HG03159 (cell line): ENCODE results near the gene MR1.

Experiments
- ATAC-seq: cut with Tn5 transposase; IDR thresholded peaks from one replicate; pipeline ENCODE4 v1.9.1; 2021; ENCODE audit warnings: mild to moderate bottlenecking, moderate library complexity; ENCODE audit not compliant: unreplicated experiment

MR1 gene

GRCh38 chr1:181033799-181034451, at the start of gene MR1:
Gene MR1 (plus strand): TSS chr1:181033983. CDS start chr1:181034008, 25 bp downstream.
- peak; percentile 94 for ATAC-seq

GRCh38 chr1:180988253-180988752, 45.5 kb upstream of the MR1 start:
- no peak for ATAC-seq

GRCh38 chr1:180994262-180994661, 39.5 kb upstream of the MR1 start:
- ATAC-seq: no peak

- ATAC-seq: no peak
These were observed 35.8 kb upstream of the MR1 start for GRCh38 chr1:180997843-180998504.

GRCh38 chr1:181001091-181001780, 32.5 kb upstream of the MR1 start:
- ATAC-seq: no peak

GRCh38 chr1:181002582-181003172, 31.1 kb upstream of the MR1 start:
- no peak for ATAC-seq

- ATAC-seq: no peak
These were observed 23.0 kb upstream of the MR1 start for GRCh38 chr1:181010789-181011188.

GRCh38 chr1:181011301-181012202, 22.2 kb upstream of the MR1 start:
- ATAC-seq: no peak

- ATAC-seq: no peak
These were observed 21.5 kb upstream of the MR1 start for GRCh38 chr1:181012203-181012745.

- no peak for ATAC-seq
These were observed 20.6 kb upstream of the MR1 start for GRCh38 chr1:181013144-181013543.

- no peak for ATAC-seq
These were observed 19.1 kb upstream of the MR1 start for GRCh38 chr1:181014477-181015250.

GRCh38 chr1:181015251-181015615, 18.6 kb upstream of the MR1 start:
- no peak for ATAC-seq

- no peak for ATAC-seq
These were observed 17.2 kb upstream of the MR1 start for GRCh38 chr1:181016563-181016962.

GRCh38 chr1:181018901-181019681, 14.7 kb upstream of the MR1 start:
- ATAC-seq: no peak

GRCh38 chr1:181021159-181021558, 12.6 kb upstream of the MR1 start:
- ATAC-seq: no peak

GRCh38 chr1:181021811-181022434, 11.9 kb upstream of the MR1 start:
- peak; percentile 35 for ATAC-seq

- no peak for ATAC-seq
These were observed 10.3 kb upstream of the MR1 start for GRCh38 chr1:181023265-181024057.
